SHP77 (cell line): ENCODE measurements around the gene PCDHGA12.
A peak's percentile ranks its signal among the peaks of the same experiment; 100 is the strongest.

Experiments used
- DNase-seq, 2 experiments: peaks; one replicate each; lab custom pipeline; 2025; lab: John Stamatoyannopoulos, UW

Gene PCDHGA12

DNA sequence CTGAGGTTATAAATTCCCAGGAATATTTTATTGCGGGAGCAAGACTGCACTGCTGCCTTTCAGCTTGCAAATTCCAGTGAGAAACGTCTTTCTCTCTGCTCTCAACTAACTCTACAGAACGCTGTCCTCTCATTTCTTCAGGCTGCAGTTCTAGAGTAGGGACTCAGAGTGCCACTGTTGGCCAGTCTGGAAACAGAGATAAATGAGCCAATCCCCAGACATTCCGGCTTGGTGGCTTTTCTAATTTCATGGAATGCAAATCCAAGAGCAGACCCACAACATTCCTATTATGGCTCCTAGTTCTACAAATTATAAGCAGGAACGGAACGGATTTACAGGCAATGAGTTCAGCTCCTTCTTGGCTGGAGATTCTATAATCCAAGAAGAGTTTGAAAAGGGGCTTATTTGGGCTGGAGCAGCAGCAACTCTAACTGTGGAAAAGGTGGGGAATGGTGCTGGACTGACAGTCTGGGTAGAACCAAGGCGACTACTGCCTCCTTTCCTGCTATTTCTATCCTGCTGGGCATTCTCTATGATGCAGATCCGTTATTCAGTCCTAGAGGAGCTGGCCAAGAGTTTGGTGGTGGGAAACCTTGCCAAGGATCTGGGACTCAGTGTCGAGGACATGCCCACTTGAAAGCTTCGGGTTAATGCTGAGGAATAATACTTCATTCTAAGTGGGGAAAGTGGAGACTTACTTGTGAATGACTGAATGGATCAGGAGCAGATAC, 9.3 kb downstream of the PCDHGA12 start:
- no peak for DNase-seq

GRCh38 chr5:141440341-141440740, 10.0 kb downstream of the PCDHGA12 start:
- no peak for DNase-seq

DNA sequence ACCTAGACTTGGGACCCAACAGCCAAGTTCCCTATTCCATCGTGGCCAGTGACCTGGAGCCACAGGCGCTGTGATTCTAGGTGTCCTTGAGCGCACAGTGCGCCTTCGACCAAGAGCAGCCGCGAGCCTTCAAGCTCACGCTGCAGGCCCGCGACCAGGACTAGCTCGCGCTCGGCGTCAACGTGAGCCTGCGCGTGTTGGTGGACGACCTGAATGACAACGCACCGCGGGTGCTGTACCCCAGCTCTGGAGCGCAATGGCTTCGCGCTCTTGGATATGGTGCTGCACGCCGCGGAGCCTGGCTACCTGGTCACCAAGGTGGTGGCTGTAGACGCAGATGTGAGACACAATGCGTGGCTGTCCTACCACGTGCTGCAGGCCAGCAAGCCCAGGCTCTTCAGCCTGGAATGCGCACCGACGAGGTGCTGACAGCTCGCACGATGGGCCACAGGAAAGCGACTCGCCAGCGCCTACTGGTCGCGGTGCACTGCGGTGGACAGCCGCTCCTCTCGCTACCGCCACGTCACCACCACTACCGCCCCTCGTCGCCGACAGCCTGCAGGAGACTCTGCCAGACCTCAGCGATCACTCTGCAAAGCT, 11.4 kb downstream of the PCDHGA12 start:
- DNase-seq, result no peak

DNA sequence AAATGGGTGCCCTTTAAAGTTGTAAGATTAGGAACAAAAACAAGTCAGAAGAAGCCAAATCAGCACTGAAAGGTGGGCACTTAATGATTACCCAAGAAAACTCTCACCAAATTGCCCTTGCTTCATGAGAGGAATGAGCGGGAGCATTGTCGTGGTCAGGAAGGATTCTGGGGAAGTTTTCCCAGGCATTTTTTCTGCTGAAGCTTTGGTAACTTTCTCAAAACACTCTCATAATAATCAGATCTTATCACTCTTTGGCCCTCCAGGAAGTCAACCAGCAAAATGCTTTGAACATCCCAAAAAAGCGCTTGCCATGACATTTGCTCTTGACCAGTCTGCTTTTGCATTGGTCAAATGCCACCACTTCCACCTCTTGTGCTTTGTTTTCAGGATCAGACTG, 35.0 kb downstream of the PCDHGA12 start:
- DNase-seq, result no peak

DNA sequence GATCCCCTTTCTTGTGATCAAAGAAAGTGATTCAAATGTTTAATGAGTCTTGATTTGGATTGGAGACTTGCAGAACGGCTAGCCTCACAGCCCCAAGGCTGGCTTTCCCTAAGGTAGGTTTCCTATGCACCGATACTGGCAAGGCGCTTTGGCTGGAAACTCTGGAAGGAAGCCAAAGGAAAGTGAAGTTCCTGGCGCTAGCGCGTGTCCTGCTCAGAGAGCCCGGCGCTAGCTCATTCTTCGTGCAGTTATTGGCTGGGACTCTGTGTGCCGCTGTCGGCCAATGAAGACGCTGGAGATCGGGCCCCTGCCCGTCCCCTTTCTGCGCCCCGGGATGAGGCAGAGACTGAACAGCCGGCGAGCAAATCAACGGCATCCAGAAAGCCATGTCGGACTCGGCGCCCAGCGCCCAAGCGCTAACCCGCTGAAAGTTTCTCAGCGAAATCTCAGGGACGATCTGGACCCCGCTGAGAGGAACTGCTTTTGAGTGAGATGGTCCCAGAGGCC, 45.4 kb downstream of the PCDHGA12 start, which contains the start of gene PCDHGC3:
PCDHGC3 (plus strand) TSS at position 342 of the 507 bp plus-strand sequence; CDS start at position 493, 151 bp downstream.
- DNase-seq, result peak; percentile 76 to 81

GRCh38 chr5:141476132-141476911, 46.0 kb downstream of the PCDHGA12 start:
- no peak for DNase-seq

DNA sequence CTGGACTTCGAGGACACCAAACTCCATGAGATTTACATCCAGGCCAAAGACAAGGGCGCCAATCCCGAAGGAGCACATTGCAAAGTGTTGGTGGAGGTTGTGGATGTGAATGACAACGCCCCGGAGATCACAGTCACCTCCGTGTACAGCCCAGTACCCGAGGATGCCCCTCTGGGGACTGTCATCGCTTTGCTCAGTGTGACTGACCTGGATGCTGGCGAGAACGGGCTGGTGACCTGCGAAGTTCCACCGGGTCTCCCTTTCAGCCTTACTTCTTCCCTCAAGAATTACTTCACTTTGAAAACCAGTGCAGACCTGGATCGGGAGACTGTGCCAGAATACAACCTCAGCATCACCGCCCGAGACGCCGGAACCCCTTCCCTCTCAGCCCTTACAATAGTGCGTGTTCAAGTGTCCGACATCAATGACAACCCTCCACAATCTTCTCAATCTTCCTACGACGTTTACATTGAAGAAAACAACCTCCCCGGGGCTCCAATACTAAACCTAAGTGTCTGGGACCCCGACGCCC, 46.8 kb downstream of the PCDHGA12 start:
- DNase-seq, result no peak

- no peak for DNase-seq
Observed at GRCh38 chr5:141477815-141478214, 47.5 kb downstream of the PCDHGA12 start.

GRCh38 chr5:141478321-141478945, 48.1 kb downstream of the PCDHGA12 start:
- DNase-seq, result no peak

DNA sequence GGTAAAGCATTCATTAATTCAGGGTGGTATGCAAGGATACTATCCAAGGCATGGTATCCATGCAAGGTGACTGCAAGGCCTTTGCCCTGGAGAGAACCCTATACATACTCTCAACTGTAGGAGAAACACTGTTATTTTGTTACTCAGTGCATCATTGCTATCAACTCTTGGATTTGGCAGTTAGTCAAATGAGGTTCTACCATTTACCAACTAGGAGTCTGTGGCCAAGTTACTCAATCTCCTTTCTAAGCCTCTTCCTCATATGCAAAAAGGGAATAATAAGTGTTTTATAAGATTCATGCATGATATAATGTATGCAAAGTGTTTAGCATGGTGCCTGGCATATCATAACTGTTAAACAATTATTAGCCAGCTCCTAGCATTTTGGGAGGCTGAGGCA, 49.5 kb downstream of the PCDHGA12 start:
- no peak for DNase-seq
